NCI-H526 treated with DMSO at 0.1 percent for 48 hours (cell line): Measurements from ENCODE around the gene BEND5.

ENCODE experiments used
- DNase-seq: peaks from one replicate; lab custom pipeline; 2025; lab: John Stamatoyannopoulos, UW

BEND5 gene

GRCh38 chr1:48761986-48762385 is 14.7 kb downstream of the BEND5 start:
- no peak for DNase-seq

GRCh38 chr1:48761411-48761810 is 15.3 kb downstream of the BEND5 start:
- DNase-seq: no peak

- DNase-seq: no peak
Observed at GRCh38 chr1:48760857-48761256, 15.8 kb downstream of the BEND5 start.

- DNase-seq: no peak
Observed at GRCh38 chr1:48758976-48759375, 17.7 kb downstream of the BEND5 start.

- no peak for DNase-seq
Observed at GRCh38 chr1:48757363-48757762, 19.3 kb downstream of the BEND5 start.

GRCh38 chr1:48756683-48757316 is 19.9 kb downstream of the BEND5 start:
- DNase-seq: no peak

- no peak for DNase-seq
Observed at GRCh38 chr1:48753293-48753692, 23.4 kb downstream of the BEND5 start.

- no peak for DNase-seq
Observed at GRCh38 chr1:48750109-48750508, 26.6 kb downstream of the BEND5 start.

- DNase-seq: no peak
Observed at GRCh38 chr1:48749068-48749467, 27.6 kb downstream of the BEND5 start.

- DNase-seq: no peak
Observed at GRCh38 chr1:48746906-48747305, 29.8 kb downstream of the BEND5 start.

GRCh38 chr1:48744032-48744431 is 32.7 kb downstream of the BEND5 start:
- DNase-seq: no peak

- no peak for DNase-seq
Observed at GRCh38 chr1:48743480-48743879, 33.2 kb downstream of the BEND5 start.

- no peak for DNase-seq
Observed at GRCh38 chr1:48741380-48741779, 35.3 kb downstream of the BEND5 start.

GRCh38 chr1:48740621-48741020 is 36.1 kb downstream of the BEND5 start:
- no peak for DNase-seq

- no peak for DNase-seq
Observed at GRCh38 chr1:48739091-48739490, 37.6 kb downstream of the BEND5 start.

GRCh38 chr1:48738356-48738755 is 38.3 kb downstream of the BEND5 start:
- no peak for DNase-seq

- DNase-seq: no peak
Observed at GRCh38 chr1:48735796-48736195, 40.9 kb downstream of the BEND5 start.

GRCh38 chr1:48730164-48730910 is 46.4 kb downstream of the BEND5 start:
- DNase-seq: no peak

- no peak for DNase-seq
Observed at GRCh38 chr1:48728584-48728983, 48.1 kb downstream of the BEND5 start.

- no peak for DNase-seq
Observed at GRCh38 chr1:48726557-48727215, 50.0 kb downstream of the BEND5 start.

GRCh38 chr1:48726139-48726538 is 50.6 kb downstream of the BEND5 start:
- DNase-seq: no peak

GRCh38 chr1:48725341-48726046 is 51.2 kb downstream of the BEND5 start:
- DNase-seq: no peak

GRCh38 chr1:48720929-48721328 is 55.8 kb downstream of the BEND5 start:
- DNase-seq: no peak
